ENCODE data around the gene YBX2. TPM values are rescaled to one million over a fixed set of nuclear protein-coding genes. Genes with fewer than 3 reads are reported as not detected.
A peak's percentile ranks its signal among the peaks of the same experiment; 100 is the strongest.

The YBX2 gene
- total RNA-seq, 1 donor from 2014 or later, result 0.52 TPM

DNA sequence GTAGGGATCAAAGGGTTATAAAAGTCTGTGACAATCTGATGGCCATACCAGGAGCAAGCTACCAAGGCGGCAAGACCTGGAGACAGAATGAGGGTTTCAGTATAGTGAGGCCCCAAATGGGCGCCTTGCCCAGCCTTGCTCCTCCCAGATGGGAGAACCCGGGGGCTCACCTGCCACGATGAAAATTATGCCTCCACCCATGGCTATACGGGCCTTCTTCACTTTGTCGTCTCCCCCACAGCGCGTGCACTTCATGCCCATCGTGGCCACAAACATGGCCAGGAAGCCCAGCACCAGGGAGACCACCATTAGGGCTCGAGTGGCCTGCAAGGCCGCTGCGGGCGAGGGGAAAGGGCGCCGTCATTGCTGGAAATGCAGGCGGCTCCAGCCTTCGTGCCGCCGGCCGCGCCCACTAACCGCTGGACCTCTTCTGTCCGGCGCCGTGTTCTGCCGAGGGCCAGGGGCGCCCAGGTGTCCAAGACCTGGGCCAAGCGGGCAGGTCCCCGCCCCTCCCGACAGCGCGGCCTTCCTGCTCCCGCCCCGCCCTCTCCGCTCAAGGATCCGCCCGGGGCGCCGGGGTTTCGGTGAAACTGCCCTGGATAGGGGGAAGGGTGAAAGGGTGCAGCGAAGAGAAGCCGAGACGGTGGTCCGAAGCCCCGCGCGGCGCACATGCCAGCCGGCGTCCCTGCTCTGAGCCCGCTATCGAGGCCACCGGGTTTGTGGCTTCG is 33.6 kb downstream of the YBX2 start:
- peak overlapping the region; percentile 57 to 71 (median 59) for H3K9ac ChIP-seq (ENCODE audit: low read depth in 1 of 3, low read length in 3 of 3)
- H3K36me3 ChIP-seq (ENCODE audit: control insufficient read depth in 3 of 3, insufficient read depth in 3 of 3, low read length in 3 of 3), result peaks cover 26 to 34% (median 29%) of the 10 kb centered on the region in 3 donors
- peaks cover 13 to 26% (median 20%) of the 10 kb centered on the region in 3 donors for H3K4me1 ChIP-seq (ENCODE audit: control insufficient read depth in 3 of 3, insufficient read depth in 3 of 3, low read length in 3 of 3)
- H3K9me3 ChIP-seq (ENCODE audit: control insufficient read depth in 3 of 3, low read length in 3 of 3), result no peaks in the 10 kb centered on the region
- H3K27ac ChIP-seq (ENCODE audit: low read depth, low read length), result no peak overlapping the region
- H3K27me3 ChIP-seq (ENCODE audit: control insufficient read depth in 3 of 3, insufficient read depth in 3 of 3, low read length in 3 of 3), result peaks cover 25 to 40% (median 37%) of the 10 kb centered on the region in 3 donors
- peak overlapping the region; percentile 36 to 56 (median 54) for H3K4me3 ChIP-seq (ENCODE audit: low read length in 3 of 3)

DNA sequence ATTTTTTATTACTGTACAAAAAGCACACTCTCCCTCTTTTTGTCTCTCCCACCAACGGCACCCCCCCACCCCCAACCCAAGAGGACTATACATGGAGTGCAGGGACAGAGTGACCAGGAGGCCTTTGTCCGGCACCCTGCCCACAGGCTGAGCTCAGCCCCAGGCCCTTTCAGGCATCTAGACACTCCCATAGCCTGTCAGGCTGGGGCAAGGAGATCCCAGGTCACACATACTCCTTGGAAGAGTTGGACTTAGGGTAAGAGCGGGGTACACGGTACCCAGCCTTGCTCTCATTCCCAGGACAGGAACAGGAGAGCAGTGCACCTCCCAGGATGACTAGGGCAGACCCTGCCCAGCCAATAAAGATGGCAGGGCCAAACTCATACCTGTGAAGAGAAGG is 34.3 kb downstream of the YBX2 start:
- H3K9ac ChIP-seq (ENCODE audit: low read depth in 1 of 3, low read length in 3 of 3), result peak overlapping the region in 1 of 3 donors; percentile 71

DNA sequence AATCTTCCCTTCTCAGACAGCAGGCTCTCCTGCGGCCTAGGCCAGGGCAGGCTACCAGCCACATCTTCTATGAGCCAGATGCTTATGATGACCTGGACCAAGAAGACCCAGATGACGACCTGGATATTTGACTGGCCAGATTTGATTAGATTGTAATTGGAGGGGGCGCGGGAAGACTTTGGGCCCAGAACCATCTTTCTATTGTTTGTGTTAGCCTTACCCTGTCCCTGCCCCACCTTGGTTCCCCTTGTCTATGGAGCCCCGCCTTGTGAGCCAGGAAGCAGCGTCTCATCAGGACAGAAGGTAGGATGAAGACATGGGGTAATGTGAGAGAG is 34.9 kb downstream of the YBX2 start:
- no peak overlapping the region for H3K4me3 ChIP-seq (ENCODE audit: low read length in 3 of 3)
- H3K36me3 ChIP-seq (ENCODE audit: control insufficient read depth in 3 of 3, insufficient read depth in 3 of 3, low read length in 3 of 3), result peaks cover 32 to 41% (median 38%) of the 10 kb centered on the region in 3 donors
- H3K9me3 ChIP-seq (ENCODE audit: control insufficient read depth in 3 of 3, low read length in 3 of 3), result no peaks in the 10 kb centered on the region
- H3K27ac ChIP-seq (ENCODE audit: low read depth, low read length), result no peak overlapping the region
- peaks cover 25 to 39% (median 37%) of the 10 kb centered on the region in 3 donors for H3K27me3 ChIP-seq (ENCODE audit: control insufficient read depth in 3 of 3, insufficient read depth in 3 of 3, low read length in 3 of 3)
- H3K9ac ChIP-seq (ENCODE audit: low read depth in 1 of 3, low read length in 3 of 3), result no peak overlapping the region
- peaks cover 13 to 26% (median 20%) of the 10 kb centered on the region in 3 donors for H3K4me1 ChIP-seq (ENCODE audit: control insufficient read depth in 3 of 3, insufficient read depth in 3 of 3, low read length in 3 of 3)

More for the DNA sequence above, 34.3 kb downstream of the YBX2 start:
- peaks cover 13 to 26% (median 20%) of the 10 kb centered on the region in 3 donors for H3K4me1 ChIP-seq (ENCODE audit: control insufficient read depth in 3 of 3, insufficient read depth in 3 of 3, low read length in 3 of 3)
- peaks cover 25 to 40% (median 37%) of the 10 kb centered on the region in 3 donors for H3K27me3 ChIP-seq (ENCODE audit: control insufficient read depth in 3 of 3, insufficient read depth in 3 of 3, low read length in 3 of 3)
- no peaks in the 10 kb centered on the region for H3K9me3 ChIP-seq (ENCODE audit: control insufficient read depth in 3 of 3, low read length in 3 of 3)
- H3K36me3 ChIP-seq (ENCODE audit: control insufficient read depth in 3 of 3, insufficient read depth in 3 of 3, low read length in 3 of 3), result peaks cover 26 to 34% (median 32%) of the 10 kb centered on the region in 3 donors
- no peak overlapping the region for H3K4me3 ChIP-seq (ENCODE audit: low read length in 3 of 3)
- H3K27ac ChIP-seq (ENCODE audit: low read depth, low read length), result no peak overlapping the region

DNA sequence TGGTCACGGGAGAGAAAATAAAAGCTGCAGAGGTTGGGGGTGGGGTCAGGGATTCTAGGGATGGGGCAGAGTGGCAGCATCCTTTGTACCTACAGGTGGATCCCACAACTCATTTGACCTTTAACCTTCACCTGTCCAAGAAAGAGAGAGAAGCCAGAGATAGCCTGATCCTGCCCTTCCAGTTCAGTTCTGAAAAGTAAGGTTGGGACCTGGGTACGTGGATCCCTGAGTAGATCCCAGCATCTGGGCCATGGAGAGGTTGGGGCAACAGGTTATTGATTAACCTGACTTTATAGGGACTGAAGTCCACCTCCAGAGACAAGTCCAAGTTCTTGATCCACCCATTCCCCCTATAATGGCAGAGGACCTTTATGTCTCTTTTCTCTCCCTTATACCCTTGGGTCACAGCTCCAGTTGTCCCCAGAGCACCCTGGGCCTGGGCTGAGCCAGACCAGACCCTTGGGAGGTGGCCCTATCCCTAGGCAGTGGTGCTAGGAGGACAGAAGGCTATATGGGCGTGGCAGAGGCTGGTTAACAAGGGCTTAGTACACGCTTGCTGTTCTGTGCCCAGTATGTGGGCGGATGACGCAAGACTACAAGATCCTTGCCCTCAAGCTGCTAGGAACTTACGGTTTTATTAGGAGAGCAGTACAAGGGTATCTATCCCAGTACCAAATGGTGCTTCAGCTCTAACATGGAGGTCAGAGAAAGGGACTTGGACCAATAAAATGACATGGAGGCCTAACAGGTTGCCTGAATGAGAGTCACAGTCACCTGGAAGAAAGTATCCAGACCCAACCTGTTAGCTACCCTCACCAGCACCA is 35.5 kb downstream of the YBX2 start:
- peaks cover 38 to 46% (median 39%) of the 10 kb centered on the region in 3 donors for H3K36me3 ChIP-seq (ENCODE audit: control insufficient read depth in 3 of 3, insufficient read depth in 3 of 3, low read length in 3 of 3)

DNA sequence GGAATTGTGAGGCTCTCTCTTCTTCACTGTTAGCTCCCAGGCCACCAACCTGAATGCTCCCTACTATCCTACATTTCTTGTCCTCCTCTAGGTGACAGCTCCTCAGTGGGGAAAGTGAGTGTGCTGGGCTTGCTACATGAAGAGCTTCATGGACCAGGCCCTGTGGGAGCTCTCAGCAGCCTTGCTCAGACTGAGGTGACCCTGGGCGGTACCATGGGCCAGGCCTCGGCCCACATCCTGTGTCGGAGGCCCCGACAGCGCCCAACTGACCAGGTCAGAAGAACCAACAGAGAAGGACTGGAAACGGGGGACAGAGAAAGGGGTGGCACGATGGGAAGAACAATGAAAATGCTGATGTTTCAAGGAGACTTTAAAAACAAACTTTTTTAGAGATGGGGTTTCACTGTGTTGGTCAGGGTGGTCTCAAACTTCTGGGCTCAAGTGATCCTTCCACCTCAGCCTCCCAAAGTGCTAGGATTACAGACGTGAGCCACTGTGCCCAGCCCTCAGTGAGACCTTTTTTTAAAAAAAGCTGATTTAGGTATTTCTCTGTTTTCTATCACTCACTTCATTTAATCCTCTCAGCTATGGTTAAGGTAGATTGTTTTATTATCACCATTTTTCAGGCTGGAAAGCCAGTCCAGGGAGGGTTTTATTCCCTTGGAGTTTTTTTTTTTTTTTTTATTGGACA is 37.5 kb downstream of the YBX2 start:
- Histone ChIP-seq H3K36me3 (ENCODE audit: control insufficient read depth in 3 of 3, insufficient read depth in 3 of 3, low read length in 3 of 3) (peaks cover 39 to 52% (median 44%) of the 10 kb centered on the region in 3 donors), H3K27me3 (ENCODE audit: control insufficient read depth in 3 of 3, insufficient read depth in 3 of 3, low read length in 3 of 3) (peaks cover 11 to 18% (median 18%) of the 10 kb centered on the region in 3 donors), H3K27ac (ENCODE audit: low read depth, low read length) (no peak overlapping the region)

More for the DNA sequence above, 35.5 kb downstream of the YBX2 start:
- Histone ChIP-seq H3K4me1 (ENCODE audit: control insufficient read depth in 3 of 3, insufficient read depth in 3 of 3, low read length in 3 of 3) (peaks cover 13 to 26% (median 20%) of the 10 kb centered on the region in 3 donors), H3K27me3 (ENCODE audit: control insufficient read depth in 3 of 3, insufficient read depth in 3 of 3, low read length in 3 of 3) (peaks cover 25 to 37% (median 36%) of the 10 kb centered on the region in 3 donors), H3K4me3 (ENCODE audit: low read length in 3 of 3) (no peak overlapping the region), H3K9ac (ENCODE audit: low read depth in 1 of 3, low read length in 3 of 3) (no peak overlapping the region), H3K27ac (ENCODE audit: low read depth, low read length) (no peak overlapping the region), H3K9me3 (ENCODE audit: control insufficient read depth in 3 of 3, low read length in 3 of 3) (no peaks in the 10 kb centered on the region)

DNA sequence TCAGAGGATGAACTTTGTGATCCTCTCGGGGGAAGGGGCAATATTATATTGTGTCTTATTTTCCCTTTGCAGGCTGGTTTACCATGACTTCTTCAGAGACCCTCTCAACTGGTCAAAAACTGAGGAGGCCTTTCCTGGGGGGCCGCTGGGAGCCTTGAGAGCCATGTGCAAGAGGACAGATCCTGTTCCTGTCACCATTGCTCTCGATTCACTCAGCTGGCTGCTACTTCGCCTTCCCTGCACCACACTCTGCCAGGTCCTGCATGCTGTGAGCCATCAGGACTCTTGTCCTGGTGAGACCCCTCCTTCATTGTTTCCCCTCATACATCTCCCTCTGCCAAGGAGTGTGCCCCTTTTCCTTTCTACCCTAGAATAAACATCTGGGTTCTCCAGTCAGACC is 39.9 kb downstream of the YBX2 start:
- Histone ChIP-seq H3K9me3 (ENCODE audit: control insufficient read depth in 3 of 3, low read length in 3 of 3) (no peaks in the 10 kb centered on the region), H3K27ac (ENCODE audit: low read depth, low read length) (no peak overlapping the region), H3K4me3 (ENCODE audit: low read length in 3 of 3) (no peak overlapping the region), H3K9ac (ENCODE audit: low read depth in 1 of 3, low read length in 3 of 3) (no peak overlapping the region), H3K4me1 (ENCODE audit: control insufficient read depth in 3 of 3, insufficient read depth in 3 of 3, low read length in 3 of 3) (peaks cover 22 to 25% (median 24%) of the 10 kb centered on the region in 3 donors), H3K36me3 (ENCODE audit: control insufficient read depth in 3 of 3, insufficient read depth in 3 of 3, low read length in 3 of 3) (peaks cover 37 to 50% (median 43%) of the 10 kb centered on the region in 3 donors), H3K27me3 (ENCODE audit: control insufficient read depth in 3 of 3, insufficient read depth in 3 of 3, low read length in 3 of 3) (no peaks in the 10 kb centered on the region)

More for the DNA sequence above, 37.5 kb downstream of the YBX2 start:
- Histone ChIP-seq H3K4me1 (ENCODE audit: control insufficient read depth in 3 of 3, insufficient read depth in 3 of 3, low read length in 3 of 3) (peaks cover 18 to 22% (median 18%) of the 10 kb centered on the region in 3 donors), H3K9me3 (ENCODE audit: control insufficient read depth in 3 of 3, low read length in 3 of 3) (no peaks in the 10 kb centered on the region), H3K9ac (ENCODE audit: low read depth in 1 of 3, low read length in 3 of 3) (no peak overlapping the region), H3K4me3 (ENCODE audit: low read length in 3 of 3) (no peak overlapping the region)

DNA sequence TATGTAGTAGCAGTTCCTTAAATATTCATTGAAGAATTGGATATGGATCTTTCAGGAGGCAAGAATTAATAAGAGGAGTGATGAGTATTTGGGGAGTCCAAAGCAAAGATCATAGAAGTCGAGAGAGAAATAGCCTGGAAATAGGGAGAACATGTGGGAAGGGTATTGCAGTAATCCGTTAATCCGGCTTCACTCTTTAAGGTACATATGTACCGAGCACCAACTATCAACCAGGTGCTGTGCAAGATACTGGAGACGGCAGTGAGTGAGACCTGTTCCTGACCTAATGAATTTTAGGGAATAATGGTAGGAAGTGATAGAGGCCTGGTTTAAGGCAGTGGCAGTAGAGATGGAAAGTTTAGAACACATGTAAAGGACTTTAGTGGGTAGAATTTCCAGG is 41.4 kb downstream of the YBX2 start:
- H3K27ac ChIP-seq (ENCODE audit: low read depth, low read length), result peak overlapping the region; percentile 100
- peaks cover 25 to 37% (median 30%) of the 10 kb centered on the region in 3 donors for H3K36me3 ChIP-seq (ENCODE audit: control insufficient read depth in 3 of 3, insufficient read depth in 3 of 3, low read length in 3 of 3)
- H3K4me3 ChIP-seq (ENCODE audit: low read length in 3 of 3), result peak overlapping the region; percentile 64 to 92 (median 89)
- peak overlapping the region; percentile 98 to 99 (median 99) for H3K9ac ChIP-seq (ENCODE audit: low read depth in 1 of 3, low read length in 3 of 3)
- H3K27me3 ChIP-seq (ENCODE audit: control insufficient read depth in 3 of 3, insufficient read depth in 3 of 3, low read length in 3 of 3), result no peaks in the 10 kb centered on the region
- peaks cover 32 to 36% (median 35%) of the 10 kb centered on the region in 3 donors for H3K4me1 ChIP-seq (ENCODE audit: control insufficient read depth in 3 of 3, insufficient read depth in 3 of 3, low read length in 3 of 3)
- no peaks in the 10 kb centered on the region for H3K9me3 ChIP-seq (ENCODE audit: control insufficient read depth in 3 of 3, low read length in 3 of 3)

DNA sequence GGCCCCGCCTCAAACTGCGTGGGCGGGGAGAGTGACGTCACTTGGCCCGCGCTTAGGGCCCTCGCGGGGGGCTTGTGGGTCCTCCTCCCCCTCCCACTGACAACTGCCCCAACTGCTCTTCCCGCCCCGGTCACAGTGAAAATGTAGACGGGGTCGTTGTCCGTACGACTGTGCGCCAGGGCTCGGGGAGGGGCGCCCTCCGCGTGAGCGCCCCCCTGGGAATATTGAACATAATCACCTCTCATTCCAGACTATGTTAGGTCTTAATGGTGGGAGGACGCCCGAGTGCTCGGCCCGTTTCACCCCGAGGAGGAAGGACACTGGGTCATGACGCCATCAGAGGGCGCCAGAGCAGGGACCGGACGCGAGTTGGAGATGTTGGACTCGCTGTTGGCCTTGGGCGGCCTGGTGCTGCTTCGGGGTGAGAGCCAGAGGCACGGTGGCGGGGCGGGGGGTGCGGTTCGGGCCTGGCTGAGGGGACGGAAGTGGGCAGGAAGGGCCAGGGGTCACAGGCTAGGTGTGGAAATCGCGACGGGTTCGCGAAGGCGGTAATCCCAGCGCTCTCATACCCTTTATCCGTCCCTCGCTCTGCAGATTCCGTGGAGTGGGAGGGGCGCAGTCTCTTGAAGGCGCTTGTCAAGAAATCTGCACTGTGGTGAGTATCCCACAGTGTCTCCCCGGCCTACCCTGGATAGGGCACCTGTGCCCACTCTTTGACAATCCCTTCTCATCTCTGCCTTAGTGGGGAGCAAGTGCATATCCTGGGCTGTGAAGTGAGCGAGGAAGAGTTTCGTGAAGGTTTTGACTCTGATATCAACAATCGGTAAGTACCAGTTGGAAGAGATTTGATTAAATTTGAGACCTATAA is 42.0 kb downstream of the YBX2 start, which contains the start of gene ELP5:
TSS of gene ELP5 (plus strand) at position 40 of the 868 bp plus-strand sequence. CDS start at position 376, 336 bp downstream.
- Histone ChIP-seq H3K9me3 (ENCODE audit: control insufficient read depth in 3 of 3, low read length in 3 of 3) (no peaks in the 10 kb centered on the region), H3K4me1 (ENCODE audit: control insufficient read depth in 3 of 3, insufficient read depth in 3 of 3, low read length in 3 of 3) (peaks cover 38 to 41% (median 41%) of the 10 kb centered on the region in 3 donors), H3K4me3 (ENCODE audit: low read length in 3 of 3) (peak within 1 kb of the TSS; percentile 64 to 92 (median 89))

More for the DNA sequence above, 42.0 kb downstream of the YBX2 start, which contains the start of gene ELP5:
- no peaks in the 10 kb centered on the region for H3K27me3 ChIP-seq (ENCODE audit: control insufficient read depth in 3 of 3, insufficient read depth in 3 of 3, low read length in 3 of 3)
- peaks cover 22 to 31% (median 30%) of the 10 kb centered on the region in 3 donors for H3K36me3 ChIP-seq (ENCODE audit: control insufficient read depth in 3 of 3, insufficient read depth in 3 of 3, low read length in 3 of 3)
- peak within 1 kb of the TSS; percentile 100 for H3K27ac ChIP-seq (ENCODE audit: low read depth, low read length)
- peak within 1 kb of the TSS; percentile 98 to 99 (median 99) for H3K9ac ChIP-seq (ENCODE audit: low read depth in 1 of 3, low read length in 3 of 3)

Measured in skeletal muscle tissue (tissue), 4 donors.